ENCODE measurements around the gene THRA. TPM values are rescaled to one million over a fixed set of nuclear protein-coding genes. Genes with fewer than 3 reads are reported as not detected.

Gene THRA
- total and polyA plus RNA-seq, 9 of the 15 experiments (the other 6 are each of a cell fraction or from before 2014, with no cell fraction given) = 0.34 to 23.4 (median 12.7) TPM

GRCh38 chr17:40111221-40112128 is 48.7 kb downstream of the THRA start (continued):
- TF ChIP-seq NFRKB (IDR thresholded peaks at IDR 0.05; ENCODE audit: low read depth) = peak; percentile 82; the same call in 1 of the 2 replicates
- peak; percentile 81 for TF ChIP-seq ARID1B (IDR thresholded peaks at IDR 0.05)
- peak; percentile 62 for TF ChIP-seq RBBP5 (IDR thresholded peaks at IDR 0.05; ENCODE audit: borderline replicate concordance, insufficient read depth, low read length, poor library complexity, severe bottlenecking)
- TF ChIP-seq ZMIZ1 (IDR thresholded peaks at IDR 0.05; ENCODE audit: low read depth in 2 of 2, low read length in 2 of 2) = 0 out of 4 replicates have a peak, but pooled peaks of 1 of the 2 experiments have one; percentile 11
- TF ChIP-seq EHMT2 (IDR thresholded peaks at IDR 0.05) = 0 out of 2 replicates have a peak, but pooled peaks have one; percentile 21
- TF ChIP-seq GABPA (tag; conservative IDR thresholded peaks at IDR 0.05; ENCODE audit: low read depth) = peak; percentile 36
- peak; percentile 7; the same call in 1 of the 2 replicates for TF ChIP-seq ELF4 (CRISPR knock-in tag; IDR thresholded peaks at IDR 0.05)
- TF ChIP-seq ARNT (IDR thresholded peaks at IDR 0.05) = peak; percentile 74 to 83; a peak in 3 of 4 replicates
- TF ChIP-seq STAG1 (CRISPR knock-in tag; IDR thresholded peaks at IDR 0.05; ENCODE audit: borderline replicate concordance) = peak; percentile 17; the same call in 1 of the 2 replicates
- TF ChIP-seq CBFB (CRISPR knock-in tag; IDR thresholded peaks at IDR 0.05) = peak; percentile 50; the same call in 1 of the 2 replicates
- TF ChIP-seq YY1 (IDR thresholded peaks at IDR 0.05; ENCODE audit: borderline replicate concordance in 1 of 3, control insufficient read depth in 1 of 3, extremely low read depth in 1 of 3, insufficient read depth in 3 of 3, insufficient read length in 1 of 3, insufficient replicate concordance in 2 of 3, low read depth in 1 of 3, low read length in 2 of 3) = peak in 1 of 3 experiments; percentile 42
- TF ChIP-seq ZNF253 (CRISPR knock-in tag; conservative IDR thresholded peaks at IDR 0.05) = no peak
- peak; percentile 90 for TF ChIP-seq SMC3 (conservative IDR thresholded peaks at IDR 0.05; ENCODE audit: insufficient read depth, low read depth, low read length)
- peak; percentile 77 for TF ChIP-seq SOX6 (IDR thresholded peaks at IDR 0.05)
- peak; percentile 89 for TF ChIP-seq ARID2 (IDR thresholded peaks at IDR 0.05)
- TF ChIP-seq NR2C1 (IDR thresholded peaks at IDR 0.05) = peak; percentile 89
- peak; percentile 91 for TF ChIP-seq NR2C1 (tag; IDR thresholded peaks at IDR 0.05)
- TF ChIP-seq TEAD1 (CRISPR knock-in tag; IDR thresholded peaks at IDR 0.05) = peak in 1 of 2 experiments; percentile 7; a peak in 1 of 4 replicates
- TF ChIP-seq LARP7 (IDR thresholded peaks at IDR 0.05) = 0 out of 2 replicates have a peak, but pooled peaks have one; percentile 61
- peak; percentile 36; the same call in 1 of the 2 replicates for TF ChIP-seq PHB2 (IDR thresholded peaks at IDR 0.05; ENCODE audit: low read depth)
- TF ChIP-seq ZNF24 (IDR thresholded peaks at IDR 0.05) = no peak
- 0 out of 4 replicates have a peak, but pooled peaks have one; percentile 46 to 63 for TF ChIP-seq TBL1XR1 (IDR thresholded peaks at IDR 0.05; ENCODE audit: low read length in 2 of 2)

Measured in K562 (cell line).